Glomerular visceral epithelial cell (primary cell): ENCODE results near the gene CEND1.

Source experiments
- DNase-seq: peaks from one replicate; pipeline ENCODE4 v3.0.0-alpha.2; 2016; ENCODE audit errors: extremely low spot score

Gene CEND1

DNA sequence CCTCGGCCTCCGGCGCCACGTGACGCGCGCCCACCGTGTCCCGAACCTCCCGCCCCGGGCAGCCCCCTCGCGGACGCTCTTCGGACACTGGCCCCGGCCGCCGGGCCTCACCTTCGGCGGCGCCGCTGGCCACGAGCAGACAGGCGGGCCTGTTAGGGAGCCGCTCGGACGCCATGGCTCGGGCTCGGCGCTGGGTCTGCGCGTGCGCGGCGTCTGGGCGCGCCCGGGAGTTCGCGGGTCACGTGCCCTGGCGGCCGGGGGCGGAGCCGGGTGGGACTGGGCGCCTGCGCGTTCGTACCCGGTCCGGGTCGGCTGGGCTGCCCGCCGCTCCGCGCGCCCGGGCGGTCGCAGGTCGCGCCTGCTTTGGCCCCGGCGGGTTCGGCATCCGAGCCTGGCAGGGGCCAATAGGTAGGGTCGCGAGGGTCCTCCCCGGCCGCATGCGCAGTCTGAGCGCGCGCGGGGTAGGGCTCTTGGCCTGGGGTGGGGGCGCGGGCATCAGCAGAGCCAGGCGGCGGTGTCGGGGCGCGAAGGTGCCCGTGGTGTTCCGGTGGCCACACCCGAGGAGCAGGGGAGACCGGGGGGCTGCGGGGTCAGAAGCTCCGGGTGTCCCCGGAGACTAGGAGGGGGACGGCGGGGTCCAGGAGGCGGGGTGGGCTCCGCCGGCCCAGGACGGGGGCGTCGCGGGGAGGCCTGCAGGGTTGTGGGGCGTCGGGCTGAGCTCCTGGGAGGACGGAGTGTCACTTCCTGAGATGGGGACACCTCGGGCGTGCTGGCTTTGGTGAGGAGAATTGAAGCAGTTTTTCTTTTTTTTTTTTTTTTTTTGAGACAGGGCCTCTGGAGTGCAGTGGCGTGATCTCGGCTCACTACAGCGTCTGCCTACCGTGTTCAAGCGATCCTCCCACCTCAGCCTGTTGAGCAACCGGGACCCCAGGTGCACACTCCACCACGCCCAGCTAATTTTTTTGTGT is 12.3 kb downstream of the CEND1 start, which contains the start of gene GATD1:
GATD1 (minus strand) TSS at position 200 of the 968 bp plus-strand sequence; CDS start at position 175, 25 bp downstream.
- DNase-seq = peak; percentile 89

GRCh38 chr11:776561-777287 is 13.2 kb downstream of the CEND1 start:
- DNase-seq = peak; percentile 45

- no peak for DNase-seq
Measured at GRCh38 chr11:776263-776560, 13.7 kb downstream of the CEND1 start.

DNA sequence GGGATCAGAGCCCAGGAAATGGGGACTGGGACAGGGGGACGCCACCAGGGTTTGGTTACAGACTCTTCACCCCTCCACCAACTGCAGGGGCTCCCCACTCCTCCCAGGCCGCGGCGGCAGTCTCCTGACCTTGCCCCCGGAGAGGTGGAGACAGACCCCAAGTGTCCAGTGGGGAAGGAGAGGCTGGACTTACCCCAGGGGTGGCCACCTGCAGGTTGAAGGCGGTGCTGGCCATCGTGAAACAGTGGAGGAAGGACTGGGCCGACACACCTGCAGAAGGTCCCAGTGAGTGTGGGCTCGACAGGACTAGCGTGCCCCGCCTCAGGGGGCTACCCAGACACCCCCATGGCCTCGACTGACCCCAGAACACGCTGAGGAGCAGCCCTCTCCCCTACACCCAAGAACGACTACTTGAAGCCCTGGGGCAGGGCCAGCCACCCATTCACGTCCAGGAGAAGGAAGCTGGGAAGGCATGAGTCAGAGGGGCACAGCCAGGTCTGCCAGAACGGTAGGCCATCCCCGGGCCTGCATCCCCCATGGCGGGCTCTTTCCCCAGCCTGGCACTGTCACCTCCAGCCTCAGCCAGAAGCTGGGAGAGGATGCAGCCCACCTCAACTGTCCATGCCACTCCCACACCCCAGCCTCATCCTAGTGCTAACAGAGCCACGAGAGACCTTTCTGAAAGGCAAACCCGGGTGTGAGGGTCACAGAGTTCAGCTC is 14.9 kb downstream of the CEND1 start:
- peak; percentile 37 for DNase-seq

- DNase-seq = no peak
Measured at GRCh38 chr11:773830-774229, 16.1 kb downstream of the CEND1 start.

DNA sequence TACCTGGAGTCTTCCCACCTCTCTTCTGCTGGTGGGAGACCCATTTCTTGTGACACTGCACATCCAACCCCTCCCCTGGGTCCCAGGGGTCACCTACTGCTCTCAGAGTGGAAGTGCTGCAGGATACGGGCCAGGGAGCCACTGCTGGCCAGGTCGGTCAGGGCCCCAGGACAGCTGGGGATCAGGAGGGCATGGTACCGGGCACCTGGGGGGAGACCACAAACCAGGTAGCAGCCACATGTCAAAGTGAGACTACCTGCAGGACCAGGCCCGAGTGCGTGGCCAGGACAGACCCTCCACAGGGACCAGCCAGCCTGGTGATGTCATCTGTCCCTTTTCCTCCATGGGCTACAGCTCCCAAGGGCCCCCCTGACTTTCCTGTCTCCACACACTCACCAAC is 16.5 kb downstream of the CEND1 start:
- DNase-seq = no peak

GRCh38 chr11:772429-773390 is 17.2 kb downstream of the CEND1 start:
- DNase-seq = no peak

DNA sequence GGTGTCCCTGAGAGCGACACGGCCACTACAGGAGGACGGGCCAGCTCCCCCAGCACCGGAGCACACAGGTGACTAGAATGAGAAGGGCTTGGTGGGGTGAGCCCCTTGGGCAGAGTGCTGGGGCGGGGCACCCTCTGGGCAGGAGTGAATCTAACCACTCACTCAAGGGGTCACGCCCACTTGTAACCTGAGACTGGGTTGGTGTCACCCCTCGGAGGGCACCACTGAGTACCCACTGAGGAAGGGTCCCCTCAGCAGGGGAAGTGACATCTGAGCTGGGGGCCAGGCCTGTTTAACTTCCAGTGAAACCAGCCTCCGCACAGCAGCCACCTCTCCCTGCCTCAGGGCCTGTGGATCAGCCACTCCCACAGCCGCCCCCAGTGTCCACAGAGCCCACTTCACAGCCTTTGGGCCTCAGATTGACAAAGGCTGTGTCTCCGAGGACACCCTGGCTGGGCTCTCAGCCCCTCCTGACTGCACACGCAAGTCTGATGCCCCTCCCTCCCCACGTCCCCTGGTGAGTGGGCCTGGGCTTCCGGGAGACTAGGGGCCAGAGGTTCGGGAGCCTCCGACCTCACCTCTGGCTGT is 18.2 kb downstream of the CEND1 start:
- DNase-seq = no peak

DNA sequence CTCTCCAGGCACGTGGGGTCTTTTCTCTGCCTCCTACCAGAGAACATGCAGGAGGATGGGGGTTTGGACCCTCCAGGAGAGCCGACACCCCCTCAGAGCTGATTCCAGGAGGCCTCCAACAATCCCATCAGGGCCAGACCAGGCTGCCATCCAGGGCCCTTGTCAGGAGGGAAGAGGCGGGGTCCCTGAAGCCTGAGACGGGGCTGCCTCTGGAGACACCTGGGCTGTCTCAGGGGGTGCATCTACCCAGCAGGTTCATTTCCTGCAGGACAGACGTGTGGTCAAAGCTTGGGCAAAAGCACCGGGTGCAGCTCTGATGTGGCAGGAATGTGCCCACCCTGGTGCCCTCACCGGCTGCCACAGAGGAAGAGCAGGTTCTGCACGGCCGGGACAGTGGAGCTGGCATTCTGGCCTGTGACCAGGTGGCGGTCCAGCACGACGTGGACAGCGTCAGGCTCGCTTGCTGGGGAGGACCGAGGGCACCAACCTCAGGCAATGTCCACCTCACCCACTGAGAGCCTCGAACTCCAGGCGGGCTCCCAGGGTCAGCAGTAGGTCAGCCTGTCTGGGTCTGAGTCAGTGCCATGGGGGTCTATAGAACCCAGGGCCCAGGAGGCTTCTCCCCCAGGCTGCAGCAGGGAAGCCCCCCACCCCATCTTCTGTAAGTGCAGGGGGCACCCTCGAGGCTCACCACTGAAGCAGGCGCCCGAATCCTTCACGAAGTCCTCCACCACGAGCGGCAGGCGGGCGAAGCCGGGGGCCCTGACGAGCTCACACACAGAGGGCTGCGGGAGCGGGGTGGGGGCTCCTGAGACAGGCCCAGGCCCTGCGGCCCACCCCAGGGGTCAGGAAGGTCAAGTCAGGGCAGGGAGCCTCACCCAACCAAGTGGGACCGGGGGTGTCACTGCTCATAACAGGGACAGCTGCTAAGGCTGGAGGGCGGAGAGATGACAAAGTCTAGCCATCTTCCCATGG is 19.0 kb downstream of the CEND1 start:
- no peak for DNase-seq

- no peak for DNase-seq
Measured at GRCh38 chr11:769887-770641, 19.8 kb downstream of the CEND1 start.

GRCh38 chr11:767238-767637 is 22.7 kb downstream of the CEND1 start:
- no peak for DNase-seq

DNA sequence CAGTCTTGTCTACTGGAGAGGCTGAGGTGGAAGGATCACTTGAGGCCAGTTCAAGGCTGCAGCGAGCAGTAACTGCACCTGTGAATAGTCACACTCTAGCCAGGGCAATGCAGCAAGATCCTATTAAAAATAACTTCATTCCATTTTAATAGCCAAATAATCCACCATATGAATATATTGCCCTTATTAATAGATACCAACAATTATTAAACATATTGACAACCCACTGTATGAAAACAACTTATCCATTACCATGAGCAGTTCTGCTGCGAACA is 23.0 kb downstream of the CEND1 start:
- no peak for DNase-seq

- no peak for DNase-seq
Measured at GRCh38 chr11:766106-766935, 23.6 kb downstream of the CEND1 start.

GRCh38 chr11:765802-766091 is 24.1 kb downstream of the CEND1 start:
- DNase-seq = no peak

DNA sequence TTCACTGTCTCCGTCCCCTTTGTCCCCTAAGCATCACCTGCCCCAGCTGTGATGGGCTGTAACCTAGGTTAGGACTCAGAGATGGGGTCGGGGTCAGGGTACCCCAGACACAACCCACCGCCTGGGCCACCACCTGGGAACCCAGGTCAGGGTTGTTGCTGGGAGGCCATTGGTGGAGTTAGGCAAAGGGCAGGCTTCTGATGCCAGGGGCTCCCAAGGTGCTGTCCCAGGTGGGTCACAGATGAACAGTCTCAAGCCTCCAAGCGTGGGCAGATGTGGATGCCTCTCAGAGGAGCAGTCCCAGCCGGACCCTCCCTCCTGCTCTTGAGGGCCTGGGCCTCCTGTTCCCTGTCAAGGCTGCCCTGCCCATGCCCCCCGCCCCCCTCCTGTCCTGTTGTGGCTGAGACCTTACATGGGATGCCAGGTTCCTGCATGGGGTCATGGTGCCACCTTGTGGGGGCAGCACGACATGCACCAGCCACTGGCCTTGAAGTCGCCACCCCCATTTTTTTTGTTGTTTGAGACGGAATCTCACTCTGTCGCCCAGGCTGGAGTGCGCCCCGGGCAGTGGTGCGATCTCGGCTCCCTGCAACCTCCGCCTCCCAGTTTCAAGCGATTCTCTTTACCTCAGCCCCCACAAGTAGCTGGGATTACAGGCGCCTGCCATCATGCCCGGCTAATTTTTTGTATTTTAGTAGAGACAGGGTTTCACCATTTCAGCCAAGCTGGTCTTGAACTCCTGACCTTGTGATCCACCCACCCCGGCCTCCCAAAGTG is 24.7 kb downstream of the CEND1 start:
- DNase-seq = peak; percentile 61

- no peak for DNase-seq
Measured at GRCh38 chr11:764322-765024, 25.4 kb downstream of the CEND1 start.
